Esophagus squamous epithelium (tissue), 5 donors: ENCODE results near the gene ZNF71. TPM values are rescaled to one million over a fixed set of nuclear protein-coding genes. Genes with fewer than 3 reads are reported as not detected.
"Not testable (repeated sequence)": the region's sequence is repeated elsewhere in the genome, so short reads cannot be mapped to it uniquely, and the experiment has no call there.

Experiments
- DNase-seq: peaks from one replicate; lab custom pipeline; 2025; lab: John Stamatoyannopoulos, UW
- H3K27ac ChIP-seq, 4 donors: fragments of 200-600 bp; sonication (generic); one replicate each; pipeline ENCODE4 v1.5.1; 2016 to 2019; ENCODE audit warnings: mild to moderate bottlenecking in 1 of 4
- H3K27me3 ChIP-seq, 4 donors: fragments of 200-600 bp; sonication (generic); 1 replicate in 3 of 4; 2 replicates in 1 of 4; pipeline versions ENCODE4 v1.5.1 to v1.6.0; 2017 to 2021; ENCODE audit warnings: antibody characterized with exemption in 1 of 4
- H3K36me3 ChIP-seq, 3 donors: fragments of 200-600 bp; sonication (generic); one replicate each; pipeline ENCODE4 v1.5.1; 2016 to 2019
- H3K4me1 ChIP-seq, 3 donors: fragments of 200-600 bp; sonication (generic); one replicate each; pipeline ENCODE4 v1.5.1; 2017 to 2019
- H3K4me3 ChIP-seq, 4 donors: fragments of 200-600 bp; sonication (generic); 1 replicate in 3 of 4; 2 replicates in 1 of 4; pipeline ENCODE4 v1.5.1; 2016 to 2019; ENCODE audit warnings: mild to moderate bottlenecking in 2 of 4, moderate library complexity in 1 of 4
- H3K9me3 ChIP-seq, 3 donors: fragments of 200-600 bp; sonication (generic); one replicate each; pipeline ENCODE4 v1.5.1; 2016 to 2019
- POLR2A ChIP-seq, 4 donors: fragments of 450-650 bp; IDR thresholded peaks; one replicate each; pipeline ENCODE4 v1.6.1; 2017; ENCODE audit warnings: antibody characterized with exemption in 4 of 4, mild to moderate bottlenecking in 4 of 4, moderate library complexity in 3 of 4
- WGBS, 2 donors: methylation state at CpG; one replicate each; pipeline ENCODE4 v1.1.5; 2018; 5-methylcytosine and 5-hydroxymethylcytosine counted together
- intact Hi-C: fragments of 100-400 bp; cut with DNase I; formaldehyde crosslinking; loops from one replicate; pipeline ENCODE4 v1.15.0; 2022
- total RNA-seq, 4 donors: library from RNA; depleted of rRNA; stranded (reverse); fragments of >200 nt; gene quantifications; one replicate each; pipeline ENCODE4 v1.1.0, GENCODE V29; 2016
- TF ChIP-seq, protein P1 (sequence below), 6 experiments: fragments of 450-650 bp in 4 of 6; fragments of 200-600 bp in 2 of 6; sonication (generic) in 2 of 6; IDR thresholded peaks; one replicate each; pipeline ENCODE4 v1.5.1; 2016 to 2019; ENCODE audit warnings: antibody characterized with exemption in 6 of 6, mild to moderate bottlenecking in 4 of 6, moderate library complexity in 4 of 6
- donor health status: DM: yes; HTN: yes; CAD: no.

ZNF71 gene
- total RNA-seq, 4 donors from 2014 or later = 3.0 to 8.4 (median 3.4) TPM

DNA sequence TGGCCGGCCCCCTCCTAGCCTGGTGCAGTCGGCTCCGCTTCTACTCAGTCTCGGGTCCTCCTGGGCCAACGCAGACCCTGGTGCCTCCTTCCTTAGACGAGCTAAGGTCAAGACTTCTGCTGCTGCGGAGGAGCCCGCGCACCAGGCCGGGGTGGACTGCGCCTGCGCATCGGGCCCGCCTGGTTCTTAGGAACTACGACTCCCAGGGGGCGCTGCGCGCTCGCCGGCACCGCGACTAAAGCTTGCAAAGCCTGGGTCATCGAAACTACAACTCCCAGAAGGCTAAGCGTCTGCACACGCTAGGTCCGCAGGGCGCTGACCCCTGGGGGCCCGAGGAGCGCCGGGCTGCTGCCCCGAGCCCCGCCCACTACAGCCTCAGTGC is 76.5 kb downstream of the ZNF71 start, which contains the start of gene ZNF835:
Gene ZNF835, minus strand, starts transcription at position 145 of the 382 bp plus-strand sequence. CDS start 6,559 bp downstream, outside the sequence.
- TF ChIP-seq, protein P1, sequence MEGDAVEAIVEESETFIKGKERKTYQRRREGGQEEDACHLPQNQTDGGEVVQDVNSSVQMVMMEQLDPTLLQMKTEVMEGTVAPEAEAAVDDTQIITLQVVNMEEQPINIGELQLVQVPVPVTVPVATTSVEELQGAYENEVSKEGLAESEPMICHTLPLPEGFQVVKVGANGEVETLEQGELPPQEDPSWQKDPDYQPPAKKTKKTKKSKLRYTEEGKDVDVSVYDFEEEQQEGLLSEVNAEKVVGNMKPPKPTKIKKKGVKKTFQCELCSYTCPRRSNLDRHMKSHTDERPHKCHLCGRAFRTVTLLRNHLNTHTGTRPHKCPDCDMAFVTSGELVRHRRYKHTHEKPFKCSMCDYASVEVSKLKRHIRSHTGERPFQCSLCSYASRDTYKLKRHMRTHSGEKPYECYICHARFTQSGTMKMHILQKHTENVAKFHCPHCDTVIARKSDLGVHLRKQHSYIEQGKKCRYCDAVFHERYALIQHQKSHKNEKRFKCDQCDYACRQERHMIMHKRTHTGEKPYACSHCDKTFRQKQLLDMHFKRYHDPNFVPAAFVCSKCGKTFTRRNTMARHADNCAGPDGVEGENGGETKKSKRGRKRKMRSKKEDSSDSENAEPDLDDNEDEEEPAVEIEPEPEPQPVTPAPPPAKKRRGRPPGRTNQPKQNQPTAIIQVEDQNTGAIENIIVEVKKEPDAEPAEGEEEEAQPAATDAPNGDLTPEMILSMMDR (IDR thresholded peaks at IDR 0.05) = peak in 2 of 6 experiments; percentile 14 to 37
- TF ChIP-seq POLR2A (IDR thresholded peaks at IDR 0.05) = peak in 1 of 4 donors; percentile 23
- H3K27me3 ChIP-seq = no peaks in the 10 kb centered on the region
- peak; percentile 28 for DNase-seq
- WGBS, 2 donors = no CpG with 5 or more reads among the region's 32 CpGs
- peak within 1 kb of the TSS in 2 of 4 donors; percentile 19 to 54 for H3K27ac ChIP-seq
- intact Hi-C loops = no loop called here
- no peaks in the 10 kb centered on the region for H3K36me3 ChIP-seq
- H3K4me3 ChIP-seq = peak within 1 kb of the TSS; percentile 22 to 82 (median 54)
- H3K9me3 ChIP-seq = peaks cover 0 to 61% (median 0%) of the 10 kb centered on the region in 3 donors
- peaks cover 6 to 23% (median 8%) of the 10 kb centered on the region in 3 donors for H3K4me1 ChIP-seq

DNA sequence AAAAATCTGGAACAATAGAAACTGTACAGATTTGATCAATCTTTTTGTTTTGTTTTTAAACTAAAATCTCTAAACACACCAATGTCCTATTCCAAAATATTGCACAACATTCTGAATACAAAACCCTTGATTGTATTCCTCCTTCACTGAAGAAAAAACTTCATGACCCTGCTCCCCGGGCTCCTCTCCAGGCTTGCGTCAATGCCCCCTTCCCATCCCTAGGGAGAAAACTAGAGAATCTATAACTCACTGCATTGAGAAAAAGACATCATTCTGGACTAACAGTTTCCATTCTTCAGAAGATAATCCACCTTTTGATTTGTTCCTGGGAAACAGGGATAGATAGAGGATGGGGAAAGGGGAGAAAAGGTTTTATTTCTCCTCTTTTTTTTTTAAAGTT is 77.5 kb downstream of the ZNF71 start:
- H3K36me3 ChIP-seq, H3K27ac ChIP-seq, intact Hi-C loops, H3K27me3 ChIP-seq, H3K4me3 ChIP-seq, DNase-seq: not testable (repeated sequence)
- peaks cover 6 to 23% (median 8%) of the 10 kb centered on the region in 3 donors for H3K4me1 ChIP-seq
- WGBS, 2 donors = 85 to 87% methylated on average over 2 of the region's 2 CpGs
- peaks cover 0 to 51% (median 0%) of the 10 kb centered on the region in 3 donors for H3K9me3 ChIP-seq

Other genes starting within 250 kb of the ZNF71 start
- 1 to 10 TPM in 1 of 4 donors, under 1 TPM in 3; 0.44 to 2.3 (median 0.86) TPM for gene ZNF582, start 201.8 kb upstream of the ZNF71 start, total RNA-seq
- 1 to 10 TPM in 3 of 4 donors, under 1 TPM in 1; 0.88 to 6.1 (median 2.8) TPM for gene ZNF583, start 191.0 kb upstream of the ZNF71 start, total RNA-seq
- gene ZNF667, start 118.0 kb upstream of the ZNF71 start, total RNA-seq = 1 to 10 TPM in 1 of 4 donors, under 1 TPM in 3; 0.31 to 2.9 (median 0.59) TPM
- gene ZNF471, start 87.4 kb upstream of the ZNF71 start, total RNA-seq = 1 to 10 TPM in 2 of 4 donors, under 1 TPM in 2; 0.80 to 5.0 (median 1.5) TPM
- 1 to 10 TPM; 1.3 to 6.9 (median 3.1) TPM for gene ZFP28, start 56.4 kb upstream of the ZNF71 start, total RNA-seq
- 1 to 10 TPM; 1.1 to 5.0 (median 1.7) TPM for gene ZNF470, start 27.8 kb upstream of the ZNF71 start, total RNA-seq
- under 1 TPM in 1 of 4 donors, not detected in 3; 0.87 TPM for gene SMIM17, start 47.9 kb downstream of the ZNF71 start, total RNA-seq
- 1 to 10 TPM in 2 of 4 donors, under 1 TPM in 2; 0.18 to 3.9 (median 0.87) TPM for gene ZNF835, start 76.5 kb downstream of the ZNF71 start, total RNA-seq
- 1 to 10 TPM in 3 of 4 donors, under 1 TPM in 1; 0.57 to 4.0 (median 1.9) TPM for gene PEG3, start 245.4 kb downstream of the ZNF71 start, total RNA-seq
- gene ZIM2, start 245.4 kb downstream of the ZNF71 start, total RNA-seq = under 1 TPM in 1 of 4 donors, not detected in 3; 0.38 TPM